BJ (cell line): ENCODE data around the gene ADCY9. TPM values are rescaled to one million over a fixed set of nuclear protein-coding genes. Genes with fewer than 3 reads are reported as not detected.
A peak's percentile ranks its signal among the peaks of the same experiment; 100 is the strongest.

ENCODE experiments used
- CTCF ChIA-PET: fragments of 350-600 bp; formaldehyde crosslinking; extraction: SDS; loops from one replicate; lab custom pipeline; 2021; ENCODE audit warnings: antibody characterized with exemption, inconsistent platforms; lab: Yijun Ruan, JAX
- POLR2A ChIA-PET: fragments of 300-600 bp; sonication (Branson Sonifier 250); formaldehyde crosslinking; extraction: SDS; loops from one replicate; lab custom pipeline; 2021; ENCODE audit warnings: antibody characterized with exemption; lab: Charles Lee
- DNase-seq: peaks from one replicate; pipeline ENCODE4 v3.0.0-alpha.2; 2011; ENCODE audit warnings: low read depth
- H3K27me3 ChIP-seq: 2 replicates; pipeline ENCODE4 v1.6.0; 2011; ENCODE audit warnings: low read length; ENCODE audit not compliant: control insufficient read depth, insufficient read depth
- H3K36me3 ChIP-seq: 2 replicates; pipeline ENCODE4 v1.5.1; 2011; ENCODE audit warnings: low read length; ENCODE audit not compliant: control insufficient read depth, insufficient read depth
- H3K4me3 ChIP-seq: 2 replicates; pipeline ENCODE4 v1.5.1; 2011; ENCODE audit warnings: low read depth, mild to moderate bottlenecking, control low read depth, low read length
- CTCF ChIP-seq: IDR thresholded peaks from 2 replicates; pipeline ENCODE4 v1.5.1; 2011; ENCODE audit warnings: low read depth, mild to moderate bottlenecking, control low read depth, inconsistent platforms, low read length, moderate library complexity; ENCODE audit not compliant: insufficient read depth
- polyA plus RNA-seq: library from polyadenylated mRNA; depleted of rRNA; stranded (reverse); fragments of >200 nt; gene quantifications from 2 replicates; pipeline ENCODE4 v1.2.3, GENCODE V29; 2011

Gene ADCY9
- polyA plus RNA-seq, 1 experiment = 28.2 TPM

GRCh38 chr16:4067262-4068001 lies 48.8 kb downstream of the ADCY9 start:
- Histone ChIP-seq H3K4me3 (no peak overlapping the region), H3K36me3 (no peaks in the 10 kb centered on the region), H3K27me3 (no peaks in the 10 kb centered on the region)
- peak; percentile 72 for DNase-seq
- CTCF ChIA-PET = interaction anchor here (0.8 to 1.2 kb wide), 4 partner anchors 14 to 128 kb away, joined by 3 read pairs; no protein-coding TSS in a partner anchor
- TF ChIP-seq CTCF = no peak
- POLR2A ChIA-PET = interaction anchor here (0.7 kb wide), 1 partner anchor 117 kb away, joined by 4 read pairs; no protein-coding TSS in a partner anchor

GRCh38 chr16:4064950-4065352 lies 51.3 kb downstream of the ADCY9 start:
- CTCF ChIA-PET = no interaction called here
- Histone ChIP-seq H3K27me3 (no peaks in the 10 kb centered on the region), H3K4me3 (no peak overlapping the region), H3K36me3 (no peaks in the 10 kb centered on the region)
- no peak for TF ChIP-seq CTCF
- DNase-seq = no peak
- POLR2A ChIA-PET = no interaction called here

GRCh38 chr16:4062212-4062802 lies 53.9 kb downstream of the ADCY9 start:
- ChIA-PET POLR2A (no interaction called here), CTCF (no interaction called here)
- no peak for DNase-seq
- Histone ChIP-seq H3K4me3 (no peak overlapping the region), H3K27me3 (no peaks in the 10 kb centered on the region), H3K36me3 (no peaks in the 10 kb centered on the region)
- no peak for TF ChIP-seq CTCF

GRCh38 chr16:4060823-4061222 lies 55.4 kb downstream of the ADCY9 start:
- CTCF ChIA-PET = no interaction called here
- DNase-seq = no peak
- POLR2A ChIA-PET = no interaction called here

More at GRCh38 chr16:4060823-4061222, 55.4 kb downstream of the ADCY9 start:
- no peaks in the 10 kb centered on the region for H3K27me3 ChIP-seq
- H3K4me3 ChIP-seq = no peak overlapping the region
- no peaks in the 10 kb centered on the region for H3K36me3 ChIP-seq
- TF ChIP-seq CTCF = no peak
